BJ (cell line): ENCODE data around the gene PIGB. TPM values are rescaled to one million over a fixed set of nuclear protein-coding genes. Genes with fewer than 3 reads are reported as not detected.
"Not testable (repeated sequence)": the region's sequence is repeated elsewhere in the genome, so short reads cannot be mapped to it uniquely, and the experiment has no call there.

Experiments used
- CTCF ChIA-PET: fragments of 350-600 bp; formaldehyde crosslinking; extraction: SDS; loops from one replicate; lab custom pipeline; 2021; ENCODE audit warnings: antibody characterized with exemption, inconsistent platforms; lab: Yijun Ruan, JAX
- POLR2A ChIA-PET: fragments of 300-600 bp; sonication (Branson Sonifier 250); formaldehyde crosslinking; extraction: SDS; loops from one replicate; lab custom pipeline; 2021; ENCODE audit warnings: antibody characterized with exemption; lab: Charles Lee
- DNase-seq: peaks from one replicate; pipeline ENCODE4 v3.0.0-alpha.2; 2011; ENCODE audit warnings: low read depth
- H3K27me3 ChIP-seq: 2 replicates; pipeline ENCODE4 v1.6.0; 2011; ENCODE audit warnings: low read length; ENCODE audit not compliant: control insufficient read depth, insufficient read depth
- H3K36me3 ChIP-seq: 2 replicates; pipeline ENCODE4 v1.5.1; 2011; ENCODE audit warnings: low read length; ENCODE audit not compliant: control insufficient read depth, insufficient read depth
- H3K4me3 ChIP-seq: 2 replicates; pipeline ENCODE4 v1.5.1; 2011; ENCODE audit warnings: low read depth, mild to moderate bottlenecking, control low read depth, low read length
- CTCF ChIP-seq: IDR thresholded peaks from 2 replicates; pipeline ENCODE4 v1.5.1; 2011; ENCODE audit warnings: low read depth, mild to moderate bottlenecking, control low read depth, inconsistent platforms, low read length, moderate library complexity; ENCODE audit not compliant: insufficient read depth
- polyA plus RNA-seq: library from polyadenylated mRNA; depleted of rRNA; stranded (reverse); fragments of >200 nt; gene quantifications from 2 replicates; pipeline ENCODE4 v1.2.3, GENCODE V29; 2011

Gene PIGB
- polyA plus RNA-seq, 1 experiment, result 10.1 TPM

DNA sequence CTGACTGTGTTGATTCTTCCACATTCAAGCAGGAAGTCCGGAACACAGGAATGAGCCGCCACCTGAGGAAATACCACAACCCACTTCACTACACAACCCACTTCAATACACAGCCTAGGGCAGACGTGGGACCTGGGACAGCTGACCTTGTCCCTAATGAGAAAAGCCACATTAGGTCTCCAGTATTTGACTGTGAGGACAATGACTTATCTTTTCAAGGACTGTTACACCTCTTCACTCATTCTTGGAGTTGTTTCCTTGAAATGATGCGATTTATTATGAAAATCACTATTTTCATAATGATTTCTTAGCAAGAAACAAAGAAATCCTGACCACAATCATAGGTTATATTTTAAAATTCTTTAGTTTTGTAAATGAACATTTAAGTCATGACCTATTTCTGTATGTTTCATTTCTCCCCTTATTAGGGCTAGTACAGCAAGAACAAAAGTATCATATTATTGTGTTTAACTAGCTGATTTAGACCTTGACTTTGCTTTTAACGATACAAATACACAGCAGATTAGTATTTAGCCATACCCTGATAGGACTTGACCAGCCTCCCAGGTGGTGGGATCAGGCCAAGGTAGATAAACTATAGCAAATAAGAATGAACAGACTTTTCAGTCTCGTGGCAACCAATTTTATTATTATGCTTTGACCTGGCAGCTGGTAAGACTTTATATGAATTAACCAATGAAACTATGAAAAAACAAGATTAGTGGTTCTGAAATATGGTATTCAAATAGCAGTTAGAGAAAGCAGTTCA, 35.5 kb upstream of the PIGB start:
- Histone ChIP-seq H3K36me3 (no peaks in the 10 kb centered on the region; the same call in 1 of the 2 replicates), H3K4me3 (no peak overlapping the region), H3K27me3 (no peaks in the 10 kb centered on the region)
- DNase-seq, result no peak
- ChIA-PET POLR2A (no interaction called here), CTCF (no interaction called here)
- TF ChIP-seq CTCF, result no peak

DNA sequence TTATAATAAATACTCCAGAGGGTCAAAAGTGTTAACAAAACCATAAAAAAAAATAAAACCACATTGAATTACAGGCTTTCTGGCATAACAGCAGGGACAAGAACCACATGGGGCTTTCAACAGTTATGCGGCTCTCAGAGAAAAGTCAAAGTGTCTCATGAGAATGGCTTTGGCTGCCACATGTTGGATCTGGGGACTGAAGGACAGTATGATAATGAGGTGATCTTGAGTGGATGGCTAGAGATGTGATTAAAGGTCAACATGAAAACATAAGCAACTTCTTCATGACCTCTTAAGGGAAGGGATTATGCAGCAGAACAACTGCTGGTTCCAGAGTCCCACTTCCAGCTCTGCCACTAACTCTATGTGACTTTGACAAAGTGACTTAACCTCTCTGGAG, 34.6 kb upstream of the PIGB start:
- no peak for TF ChIP-seq CTCF

DNA sequence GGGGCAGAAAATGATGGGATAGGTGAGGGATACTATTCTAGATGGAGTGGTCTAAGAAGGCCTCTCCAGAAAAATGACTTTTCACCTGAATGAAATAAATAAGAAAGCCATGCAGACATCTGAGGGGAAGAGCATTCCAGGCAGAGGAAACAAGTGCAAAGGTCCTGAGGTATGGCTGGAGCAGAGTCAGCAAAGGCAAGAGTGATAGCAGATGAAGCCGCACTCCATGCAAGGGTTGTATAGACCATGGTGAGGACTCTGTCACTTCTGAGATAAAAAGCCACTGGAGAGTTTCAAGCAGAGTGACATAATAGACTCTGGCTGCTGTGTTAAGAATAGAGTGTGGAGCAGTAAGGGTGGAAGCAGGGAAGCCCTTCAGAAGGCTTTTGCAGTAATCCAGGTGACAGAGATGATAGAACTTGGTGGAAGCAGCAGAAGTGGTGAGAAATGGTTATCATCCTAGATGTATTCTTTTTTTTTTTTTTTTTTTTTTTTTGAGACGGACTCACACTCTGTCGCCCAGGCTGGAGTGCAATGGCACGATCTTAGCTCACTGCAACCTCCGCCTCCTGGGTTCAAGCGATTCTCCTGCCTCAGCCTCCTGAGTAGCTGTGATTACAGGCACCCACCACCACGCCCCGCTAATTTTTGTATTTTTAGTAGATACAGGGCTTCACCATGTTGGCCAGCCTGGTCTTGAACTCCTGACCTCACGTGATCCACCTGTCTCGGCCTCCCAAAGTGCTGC, 32.4 kb upstream of the PIGB start:
- H3K27me3 ChIP-seq, H3K4me3 ChIP-seq, DNase-seq, POLR2A ChIA-PET, H3K36me3 ChIP-seq: not testable (repeated sequence)
- CTCF ChIA-PET, result interaction anchor here (1.5 to 1.6 kb wide), 3 partner anchors 69 to 90 kb away, joined by 3 to 5 read pairs (median 3); partner anchors contain the start of gene RSL24D1

More for the DNA sequence above, 34.6 kb upstream of the PIGB start:
- DNase-seq, result no peak
- no peaks in the 10 kb centered on the region for H3K27me3 ChIP-seq
- no peaks in the 10 kb centered on the region; the same call in 1 of the 2 replicates for H3K36me3 ChIP-seq
- ChIA-PET CTCF (no interaction called here), POLR2A (no interaction called here)
- H3K4me3 ChIP-seq, result no peak overlapping the region

GRCh38 chr15:55288006-55288717, 30.9 kb upstream of the PIGB start:
- CTCF ChIA-PET, result interaction anchor here (0.7 to 1.6 kb wide), 3 partner anchors 71 to 403 kb away, joined by 3 to 6 read pairs (median 5); no protein-coding TSS in a partner anchor
- Histone ChIP-seq H3K27me3 (no peaks in the 10 kb centered on the region), H3K36me3 (no peaks in the 10 kb centered on the region; the same call in 1 of the 2 replicates), H3K4me3 (no peak overlapping the region)
- POLR2A ChIA-PET, result no interaction called here
- TF ChIP-seq CTCF, result no peak
- no peak for DNase-seq

DNA sequence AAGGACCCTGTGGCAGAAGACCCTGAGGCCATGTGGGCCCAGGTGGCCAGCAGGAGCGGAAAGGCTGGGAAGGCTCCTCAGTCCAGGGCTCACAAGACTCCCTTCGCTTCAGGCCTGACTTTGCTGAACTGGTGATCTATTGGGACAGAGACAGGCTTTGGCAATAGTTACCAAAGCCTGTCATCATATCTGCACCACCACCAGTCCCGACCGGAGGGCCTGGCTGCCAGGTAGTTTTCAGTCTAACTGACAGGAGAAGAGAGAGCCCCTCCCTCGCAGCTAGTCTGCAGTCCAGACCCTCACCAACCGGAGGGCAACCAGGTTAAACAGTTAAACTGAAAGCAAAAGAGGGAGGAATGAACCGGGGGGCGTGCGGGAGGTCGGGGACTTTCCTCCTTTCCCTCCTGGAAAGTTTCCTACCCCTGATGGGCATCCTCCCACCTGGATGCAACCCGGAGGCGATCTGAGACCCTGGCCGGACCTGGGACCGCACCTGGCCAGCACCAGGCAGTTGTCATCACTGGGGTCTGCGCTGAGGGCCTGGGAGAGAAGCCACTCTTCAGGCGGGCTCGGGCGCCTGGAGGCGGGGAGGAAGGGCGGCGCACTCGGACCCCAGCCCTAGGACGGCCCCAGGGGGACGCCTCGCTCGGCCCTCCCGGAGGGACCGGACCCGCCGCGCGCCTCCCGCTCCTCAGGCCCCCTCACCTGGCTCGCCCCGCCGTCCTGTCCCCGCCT, 29.8 kb upstream of the PIGB start:
- POLR2A ChIA-PET, result no interaction called here
- no peak for TF ChIP-seq CTCF
- no peaks in the 10 kb centered on the region for H3K27me3 ChIP-seq
- CTCF ChIA-PET, result no interaction called here
- no peaks in the 10 kb centered on the region; the same call in 1 of the 2 replicates for H3K36me3 ChIP-seq
- peak overlapping the region; percentile 89 for H3K4me3 ChIP-seq
- no peak for DNase-seq
